ENCODE data around the gene TMEM130. TPM values are rescaled to one million over a fixed set of nuclear protein-coding genes. Genes with fewer than 3 reads are reported as not detected.

TMEM130 gene
- total RNA-seq, 3 donors from 2014 or later = 0.88 to 1.3 TPM; not detected in 1

DNA sequence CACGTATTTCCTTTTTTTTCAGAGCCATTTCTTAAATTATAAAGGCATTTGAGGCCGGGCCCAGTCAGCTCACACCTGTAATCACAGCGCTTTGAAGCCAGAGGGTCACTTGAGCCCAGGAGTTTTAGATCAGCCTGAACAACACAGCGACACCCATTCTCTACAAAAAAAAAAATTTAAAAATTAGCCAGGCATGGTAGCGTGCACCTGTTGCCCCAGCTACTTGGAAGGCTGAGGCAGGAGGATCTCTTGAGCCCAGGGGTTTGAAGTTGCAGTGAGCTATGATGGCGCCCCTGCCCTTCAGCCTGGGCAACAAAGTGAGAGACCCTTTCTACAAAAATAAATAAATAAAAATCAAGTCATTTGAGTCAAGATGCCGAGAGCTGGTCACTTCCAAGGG lies 3.0 kb downstream of the TMEM130 start:
- TF ChIP-seq POLR2A (IDR thresholded peaks at IDR 0.05) (no peak), CTCF (IDR thresholded peaks at IDR 0.05) (no peak), POLR2AphosphoS5 (IDR thresholded peaks at IDR 0.05) (no peak)
- H3K9me3 ChIP-seq = no peaks in the 10 kb centered on the region
- no peak overlapping the region for H3K4me3 ChIP-seq
- H3K36me3 ChIP-seq = no peaks in the 10 kb centered on the region
- no peak overlapping the region for H3K27ac ChIP-seq
- intact Hi-C loops (cut with DNase I; ENCODE audit: low total_unique reads) = no loop called here
- no peaks in the 10 kb centered on the region for H3K4me1 ChIP-seq
- no peak for DNase-seq (ENCODE audit: low spot score in 2 of 2)
- peaks cover 0 to 12% of the 10 kb centered on the region in 2 donors for H3K27me3 ChIP-seq

GRCh38 chr7:98866351-98866750 lies 3.5 kb downstream of the TMEM130 start:
- H3K4me1 ChIP-seq = no peaks in the 10 kb centered on the region
- intact Hi-C loops (cut with DNase I; ENCODE audit: low total_unique reads) = no loop called here
- DNase-seq (ENCODE audit: low spot score in 2 of 2) = no peak

DNA sequence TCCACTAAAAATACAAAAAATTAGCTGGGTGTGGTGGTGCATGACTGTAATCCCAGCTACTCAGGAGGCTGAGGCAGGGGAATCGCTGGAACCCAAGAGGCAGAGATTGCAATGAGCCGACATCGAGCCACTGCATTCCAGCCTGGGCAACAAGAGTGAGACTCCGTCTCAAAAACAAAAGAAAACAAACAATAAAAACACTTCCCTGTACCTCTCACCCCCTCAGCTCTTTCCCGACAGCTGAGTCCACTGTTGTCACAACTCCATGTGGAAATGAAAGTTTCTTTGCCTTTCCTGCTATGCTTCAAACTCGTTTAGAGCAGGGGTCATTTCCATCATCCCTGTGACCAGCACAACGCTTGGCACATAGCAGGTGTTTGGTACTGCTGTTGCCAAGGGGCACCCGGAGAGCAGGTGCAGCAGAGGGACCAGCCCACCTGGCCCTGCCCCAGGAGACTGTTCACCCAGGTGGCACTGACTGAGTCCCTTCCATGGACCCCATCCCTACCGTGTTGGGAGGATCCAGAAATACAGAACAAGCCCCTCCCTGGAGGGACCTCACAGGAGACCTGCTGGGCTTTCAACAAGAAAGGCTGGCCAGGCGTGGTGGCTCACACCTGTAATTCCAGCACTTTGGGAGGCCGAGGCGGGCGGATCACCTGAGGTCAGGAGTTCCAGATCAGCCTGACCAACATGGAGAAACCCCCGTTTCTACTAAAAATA lies 4.9 kb downstream of the TMEM130 start:
- DNase-seq (ENCODE audit: low spot score in 2 of 2) = no peak
- no peak overlapping the region for H3K27ac ChIP-seq

More at GRCh38 chr7:98866351-98866750, 3.5 kb downstream of the TMEM130 start:
- Histone ChIP-seq H3K36me3 (no peaks in the 10 kb centered on the region), H3K27ac (no peak overlapping the region), H3K9me3 (no peaks in the 10 kb centered on the region), H3K27me3 (peaks cover 0 to 9% of the 10 kb centered on the region in 2 donors), H3K4me3 (no peak overlapping the region)
- no peak for TF ChIP-seq POLR2A (IDR thresholded peaks at IDR 0.05)
- TF ChIP-seq POLR2AphosphoS5 (IDR thresholded peaks at IDR 0.05) = no peak
- no peak for TF ChIP-seq CTCF (IDR thresholded peaks at IDR 0.05)

DNA sequence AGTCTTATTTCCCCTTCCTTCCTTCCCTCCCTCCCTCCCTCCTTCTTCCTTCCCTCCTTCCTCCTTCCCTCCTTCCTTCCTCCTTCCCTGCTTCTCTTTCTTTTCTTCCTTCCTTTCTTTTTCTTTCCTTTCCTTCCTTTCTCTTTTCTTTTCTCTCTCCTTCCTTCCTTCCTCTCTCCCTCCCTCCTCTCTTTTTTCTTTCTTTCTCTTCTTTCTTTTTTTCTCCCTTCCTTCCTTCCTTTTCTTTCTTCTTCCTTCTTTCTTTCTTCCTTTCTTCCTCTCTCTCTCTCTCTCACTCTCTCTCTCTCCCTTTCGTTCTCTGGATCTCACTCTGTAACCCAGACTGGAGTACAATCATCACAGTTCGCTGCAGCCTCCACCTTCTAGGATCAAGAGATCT lies 6.2 kb downstream of the TMEM130 start:
- intact Hi-C loops (cut with DNase I; ENCODE audit: low total_unique reads) = no loop called here
- H3K4me3 ChIP-seq = no peak overlapping the region
- no peaks in the 10 kb centered on the region for H3K27me3 ChIP-seq
- H3K36me3 ChIP-seq = no peaks in the 10 kb centered on the region
- no peaks in the 10 kb centered on the region for H3K4me1 ChIP-seq
- H3K9me3 ChIP-seq = no peaks in the 10 kb centered on the region
- no peak for TF ChIP-seq POLR2A (IDR thresholded peaks at IDR 0.05)
- no peak for TF ChIP-seq POLR2AphosphoS5 (IDR thresholded peaks at IDR 0.05)
- no peak for TF ChIP-seq CTCF (IDR thresholded peaks at IDR 0.05)
- H3K27ac ChIP-seq = no peak overlapping the region
- no peak for DNase-seq (ENCODE audit: low spot score in 2 of 2)

More for the DNA sequence above, 4.9 kb downstream of the TMEM130 start:
- intact Hi-C loops (cut with DNase I; ENCODE audit: low total_unique reads) = no loop called here
- no peak for TF ChIP-seq CTCF (IDR thresholded peaks at IDR 0.05)
- TF ChIP-seq POLR2A (IDR thresholded peaks at IDR 0.05) = no peak
- no peak for TF ChIP-seq POLR2AphosphoS5 (IDR thresholded peaks at IDR 0.05)
- Histone ChIP-seq H3K9me3 (no peaks in the 10 kb centered on the region), H3K4me1 (no peaks in the 10 kb centered on the region), H3K4me3 (no peak overlapping the region), H3K27me3 (peaks cover 0 to 7% of the 10 kb centered on the region in 2 donors), H3K36me3 (no peaks in the 10 kb centered on the region)

GRCh38 chr7:98862716-98863420 lies 6.9 kb downstream of the TMEM130 start:
- Histone ChIP-seq H3K4me1 (no peaks in the 10 kb centered on the region), H3K4me3 (no peak overlapping the region), H3K9me3 (no peaks in the 10 kb centered on the region), H3K27me3 (no peaks in the 10 kb centered on the region), H3K36me3 (no peaks in the 10 kb centered on the region), H3K27ac (no peak overlapping the region)
- no peak for TF ChIP-seq POLR2AphosphoS5 (IDR thresholded peaks at IDR 0.05)
- intact Hi-C loops (cut with DNase I; ENCODE audit: low total_unique reads) = no loop called here
- no peak for DNase-seq (ENCODE audit: low spot score in 2 of 2)

All from breast epithelium (tissue), 4 donors.